NCI-H187 treated with DMSO at 0.1 percent for 48 hours (cell line): ENCODE measurements around the gene PLXND1.

Experiments used
- DNase-seq: peaks from one replicate; lab custom pipeline; 2025; lab: John Stamatoyannopoulos, UW

Gene PLXND1

GRCh38 chr3:129583289-129583688 is 23.2 kb downstream of the PLXND1 start:
- DNase-seq = no peak

GRCh38 chr3:129582799-129583198 is 23.7 kb downstream of the PLXND1 start:
- DNase-seq = no peak

- no peak for DNase-seq
These were observed 24.9 kb downstream of the PLXND1 start for GRCh38 chr3:129581623-129582022.

- no peak for DNase-seq
These were observed 26.5 kb downstream of the PLXND1 start for GRCh38 chr3:129579991-129580390.

- DNase-seq = no peak
These were observed 28.3 kb downstream of the PLXND1 start for GRCh38 chr3:129577925-129578786.

GRCh38 chr3:129577366-129577765 is 29.1 kb downstream of the PLXND1 start:
- DNase-seq = no peak

- no peak for DNase-seq
These were observed 29.7 kb downstream of the PLXND1 start for GRCh38 chr3:129576514-129577352.

GRCh38 chr3:129575997-129576384 is 30.5 kb downstream of the PLXND1 start:
- DNase-seq = no peak

- no peak for DNase-seq
These were observed 31.1 kb downstream of the PLXND1 start for GRCh38 chr3:129575233-129575996.

- DNase-seq = no peak
These were observed 32.3 kb downstream of the PLXND1 start for GRCh38 chr3:129574206-129574605.

- DNase-seq = no peak
These were observed 33.0 kb downstream of the PLXND1 start for GRCh38 chr3:129573493-129573892.

GRCh38 chr3:129572603-129573002 is 33.9 kb downstream of the PLXND1 start:
- no peak for DNase-seq

- no peak for DNase-seq
These were observed 34.6 kb downstream of the PLXND1 start for GRCh38 chr3:129571605-129572547.

- DNase-seq = no peak
These were observed 36.6 kb downstream of the PLXND1 start for GRCh38 chr3:129569856-129570255.

GRCh38 chr3:129567939-129568338 is 38.5 kb downstream of the PLXND1 start:
- DNase-seq = no peak

- DNase-seq = no peak
These were observed 39.2 kb downstream of the PLXND1 start for GRCh38 chr3:129567176-129567705.

- no peak for DNase-seq
These were observed 40.6 kb downstream of the PLXND1 start for GRCh38 chr3:129565902-129566301.

- DNase-seq = no peak
These were observed 41.4 kb downstream of the PLXND1 start for GRCh38 chr3:129564981-129565644.

- DNase-seq = no peak
These were observed 42.5 kb downstream of the PLXND1 start for GRCh38 chr3:129563850-129564535.

- no peak for DNase-seq
These were observed 43.1 kb downstream of the PLXND1 start for GRCh38 chr3:129563332-129563731.
